Stimulated activated CD4-positive, alpha-beta T cell treated with anti-CD3 and anti-CD28 coated beads, Interleukin-4, amount 100 ng/mL, for 4 hours (primary cell): Measurements from ENCODE around the gene MAPKAP1.

Experiments used
- DNase-seq, 2 experiments: peaks; one replicate each; pipeline ENCODE4 v3.0.0-alpha.2; 2020

MAPKAP1 gene

GRCh38 chr9:125532812-125533594 is 174.0 kb downstream of the MAPKAP1 start:
- DNase-seq: no peak

GRCh38 chr9:125532412-125532811 is 174.6 kb downstream of the MAPKAP1 start:
- DNase-seq: no peak

GRCh38 chr9:125529589-125530515 is 177.2 kb downstream of the MAPKAP1 start:
- DNase-seq: no peak

- DNase-seq: no peak
These were observed 177.9 kb downstream of the MAPKAP1 start for GRCh38 chr9:125529107-125529506.

- no peak for DNase-seq
These were observed 179.5 kb downstream of the MAPKAP1 start for GRCh38 chr9:125527471-125528002.

GRCh38 chr9:125525921-125526631 is 180.9 kb downstream of the MAPKAP1 start:
- DNase-seq: no peak

GRCh38 chr9:125524583-125525355 is 182.2 kb downstream of the MAPKAP1 start:
- DNase-seq: no peak

GRCh38 chr9:125523681-125524080 is 183.3 kb downstream of the MAPKAP1 start:
- DNase-seq: no peak

- no peak for DNase-seq
These were observed 184.7 kb downstream of the MAPKAP1 start for GRCh38 chr9:125522328-125522725.

GRCh38 chr9:125521462-125522327 is 185.3 kb downstream of the MAPKAP1 start:
- peak in 1 of 2 experiments; percentile 17 for DNase-seq

GRCh38 chr9:125519734-125520133 is 187.3 kb downstream of the MAPKAP1 start:
- no peak for DNase-seq

GRCh38 chr9:125517577-125517976 is 189.4 kb downstream of the MAPKAP1 start:
- no peak for DNase-seq

- no peak for DNase-seq
These were observed 190.7 kb downstream of the MAPKAP1 start for GRCh38 chr9:125515983-125516940.

GRCh38 chr9:125515281-125515680 is 191.7 kb downstream of the MAPKAP1 start:
- DNase-seq: no peak

GRCh38 chr9:125514468-125514867 is 192.5 kb downstream of the MAPKAP1 start:
- no peak for DNase-seq

- DNase-seq: peak in 1 of 2 experiments; percentile 24
These were observed 193.2 kb downstream of the MAPKAP1 start for GRCh38 chr9:125513668-125514413.

GRCh38 chr9:125513303-125513667 is 193.7 kb downstream of the MAPKAP1 start:
- no peak for DNase-seq

- DNase-seq: no peak
These were observed 195.0 kb downstream of the MAPKAP1 start for GRCh38 chr9:125511789-125512660.
